Middle frontal gyrus (tissue), 1 donor: ENCODE measurements around the gene OR10A5.
"Not testable (repeated sequence)": the region's sequence is repeated elsewhere in the genome, so short reads cannot be mapped to it uniquely, and the experiment has no call there.

Experiments
- DNase-seq: peaks from one replicate; pipeline ENCODE4 v3.0.0-alpha.2; 2015; ENCODE audit warnings: low spot score; ENCODE audit errors: extremely low spot score

OR10A5 gene

GRCh38 chr11:6875761-6876160, 30.3 kb downstream of the OR10A5 start:
- DNase-seq: no peak

- DNase-seq: no peak
Measured at GRCh38 chr11:6876325-6876724, 30.8 kb downstream of the OR10A5 start, which contains the start of gene OR10A4. Gene OR10A4, plus strand, starts transcription at chr11:6876625. Its CDS starts 23 bp downstream, at chr11:6876648.

- DNase-seq: no peak
Measured at GRCh38 chr11:6876914-6877313, 31.4 kb downstream of the OR10A5 start.

- no peak for DNase-seq
Measured at GRCh38 chr11:6882751-6883150, 37.3 kb downstream of the OR10A5 start.

- not testable (repeated sequence) for DNase-seq
Measured at GRCh38 chr11:6887711-6888110, 42.2 kb downstream of the OR10A5 start.

GRCh38 chr11:6888830-6889229, 43.3 kb downstream of the OR10A5 start:
- no peak for DNase-seq

- no peak for DNase-seq
Measured at GRCh38 chr11:6889835-6890234, 44.4 kb downstream of the OR10A5 start.

- DNase-seq: no peak
Measured at GRCh38 chr11:6892400-6892799, 46.9 kb downstream of the OR10A5 start, which contains the start of gene OR2D2. Gene OR2D2, minus strand, starts transcription at chr11:6892500. Its CDS starts 0 bp downstream, at chr11:6892500.

- DNase-seq: no peak
Measured at GRCh38 chr11:6894097-6894496, 48.6 kb downstream of the OR10A5 start.

- DNase-seq: no peak
Measured at GRCh38 chr11:6895010-6895409, 49.5 kb downstream of the OR10A5 start.
